Endothelial cell of umbilical vein (primary cell): Measurements from ENCODE around the gene GRAMD4. TPM values are rescaled to one million over a fixed set of nuclear protein-coding genes. Genes with fewer than 3 reads are reported as not detected.

Source experiments
- BruUV-seq: library from RNA; stranded (reverse); fragments of 400-500 nt; replicated peaks from 2 replicates; lab custom pipeline; 2021; lab: Mats Ljungman, UMichigan
- CTCF ChIA-PET: fragments of 300-600, 350-600 bp; sonication (Branson Sonifier 250); formaldehyde crosslinking; loops from one replicate; lab custom pipeline; 2021; ENCODE audit warnings: antibody characterized with exemption, inconsistent platforms; lab: Charles Lee
- POLR2A ChIA-PET: fragments of 300-600, 350-600 bp; sonication (Branson Sonifier 250); formaldehyde crosslinking; loops from one replicate; lab custom pipeline; 2021; ENCODE audit warnings: antibody characterized with exemption, inconsistent platforms; lab: Charles Lee
- DNase-seq: peaks from one replicate; pipeline ENCODE4 v3.0.0-alpha.2; 2011; ENCODE audit warnings: low read depth, low spot score
- FAIRE-seq: peaks from 2 replicates; lab custom pipeline; 2011; peaks lifted over from hg19 to GRCh38; lab: Jason Lieb, UNC
- H2AFZ ChIP-seq: 2 replicates; pipeline ENCODE4 v1.6.0; 2012; ENCODE audit warnings: low read depth, low read length, control low read depth, inconsistent platforms
- H3K27ac ChIP-seq: 2 replicates; pipeline ENCODE4 v1.5.1; 2011; ENCODE audit warnings: low read depth, mild to moderate bottlenecking, control low read depth, low read length, moderate library complexity; ENCODE audit not compliant: insufficient read depth
- H3K27me3 ChIP-seq, 2 experiments: 2 replicates each; pipeline versions ENCODE4 v1.6.0 to v1.6.1; 2011; ENCODE audit warnings: low read length in 2 of 2, mixed read lengths in 1 of 2; ENCODE audit not compliant: control insufficient read depth in 2 of 2, insufficient read depth in 2 of 2
- H3K36me3 ChIP-seq, 2 experiments: 2 replicates in 1 of 2; 3 replicates in 1 of 2; pipeline ENCODE4 v1.5.1; 2011; ENCODE audit warnings: low read length in 2 of 2, mild to moderate bottlenecking in 1 of 2, moderate library complexity in 1 of 2; ENCODE audit not compliant: control insufficient read depth in 2 of 2, insufficient read depth in 2 of 2; ENCODE audit errors: extremely low read depth in 1 of 2
- H3K4me1 ChIP-seq: 3 replicates; pipeline ENCODE4 v1.5.1; 2011; ENCODE audit warnings: mild to moderate bottlenecking, low read length; ENCODE audit not compliant: control insufficient read depth, insufficient read depth; ENCODE audit errors: extremely low read depth
- H3K4me2 ChIP-seq: 2 replicates; pipeline ENCODE4 v1.6.1; 2011; ENCODE audit warnings: low read length, control low read depth, mixed read lengths; ENCODE audit not compliant: insufficient read depth
- H3K4me3 ChIP-seq, 3 experiments: fragments of 200-600 bp in 1 of 3; sonication (generic), shearing (Covaris generic) in 1 of 3; replicated peaks in 1 of 3; 2 replicates each; pipeline ENCODE4 v1.5.1; 2011 to 2016; ENCODE audit warnings: control low read depth in 3 of 3, low read length in 3 of 3, mild to moderate bottlenecking in 2 of 3, inconsistent platforms in 1 of 3, low read depth in 1 of 3, moderate library complexity in 1 of 3; ENCODE audit not compliant: insufficient read depth in 1 of 3
- H3K79me2 ChIP-seq: 2 replicates; pipeline ENCODE4 v1.6.0; 2012; ENCODE audit warnings: low read length, inconsistent platforms; ENCODE audit not compliant: control insufficient read depth, insufficient read depth
- H3K9ac ChIP-seq: replicated peaks from 2 replicates; pipeline ENCODE3; 2011; ENCODE audit warnings: low read length, control low read depth; ENCODE audit not compliant: insufficient read depth; ENCODE audit errors: extremely low read depth
- H3K9me1 ChIP-seq: replicated peaks from 3 replicates; pipeline ENCODE4 v1.6.0; 2011; ENCODE audit warnings: mild to moderate bottlenecking, low read length; ENCODE audit not compliant: control insufficient read depth, insufficient read depth; ENCODE audit errors: extremely low read depth
- H3K9me3 ChIP-seq: replicated peaks from 2 replicates; pipeline ENCODE4 v1.5.1; 2012; ENCODE audit warnings: low read length, inconsistent platforms; ENCODE audit not compliant: control insufficient read depth, insufficient read depth
- H4K20me1 ChIP-seq: replicated peaks from 2 replicates; pipeline ENCODE3; 2011; ENCODE audit warnings: mild to moderate bottlenecking, low read length; ENCODE audit not compliant: control insufficient read depth, insufficient read depth; ENCODE audit errors: extremely low read depth
- EZH2 ChIP-seq: IDR thresholded peaks from 2 replicates; pipeline ENCODE4 v1.6.1; 2012; ENCODE audit warnings: borderline replicate concordance, low read depth, mild to moderate bottlenecking, moderate library complexity, low read length, inconsistent platforms; ENCODE audit not compliant: severe bottlenecking
- FOS ChIP-seq: IDR thresholded peaks from 2 replicates; pipeline ENCODE4 v1.6.1; 2011; ENCODE audit warnings: mild to moderate bottlenecking, low read length, moderate library complexity, borderline replicate concordance; ENCODE audit not compliant: insufficient read depth
- GATA2 ChIP-seq: IDR thresholded peaks from 2 replicates; pipeline ENCODE4 v1.7.0; 2011; ENCODE audit warnings: low read depth, mild to moderate bottlenecking, moderate library complexity, mixed read lengths, low read length; ENCODE audit not compliant: insufficient read length, insufficient read depth
- JUN ChIP-seq: IDR thresholded peaks from 2 replicates; pipeline ENCODE4 v1.6.1; 2011; ENCODE audit warnings: borderline replicate concordance, low read depth; ENCODE audit not compliant: insufficient read length, insufficient read depth
- MYC ChIP-seq: IDR thresholded peaks from one replicate; pipeline ENCODE4 v1.6.1; 2011; ENCODE audit warnings: mild to moderate bottlenecking, low read depth, low read length
- POLR2A ChIP-seq: IDR thresholded peaks from 2 replicates; pipeline ENCODE4 v1.6.1; 2012; ENCODE audit warnings: low read depth, mild to moderate bottlenecking, control low read depth, low read length
- POLR2AphosphoS5 ChIP-seq: IDR thresholded peaks from 2 replicates; pipeline ENCODE4 v1.6.1; 2012; ENCODE audit warnings: low read depth, mild to moderate bottlenecking, control low read depth, low read length, moderate library complexity; ENCODE audit not compliant: insufficient read depth
- dilution Hi-C: fragments of 300-500 bp; cut with MboI; formaldehyde crosslinking; loops from one replicate; pipeline ENCODE4 v1.15.0; 2019; ENCODE audit warnings: low sequenced_read_pairs; ENCODE audit not compliant: extremely low pct_ligation_motif_present
- intact Hi-C: fragments of 100-400 bp; cut with micrococcal nuclease; formaldehyde crosslinking; loops from one replicate; pipeline ENCODE4 v1.10.0; 2022
- polyA plus RNA-seq, 4 experiments: library from polyadenylated mRNA; depleted of rRNA in 3 of 4; stranded (reverse) in 3 of 4; unstranded in 1 of 4; fragments of >200 nt; gene quantifications; 2 replicates each; pipeline versions ENCODE4 v1.2.1 to v1.2.3, GENCODE V29; 2011 to 2012; ENCODE audit warnings: missing spikeins in 1 of 4
- total RNA-seq: library from RNA; stranded (reverse); gene quantifications from 2 replicates; pipeline ENCODE4 v1.2.3, GENCODE V29; 2021
- TF ChIP-seq, protein P1 (sequence below): IDR thresholded peaks from 2 replicates; pipeline ENCODE4 v1.6.1; 2011; ENCODE audit not compliant: insufficient read depth, insufficient read length
- TF ChIP-seq, protein P2 (sequence below), 2 donors: IDR thresholded peaks; 1 replicate in 1 of 2; 2 replicates in 1 of 2; pipeline ENCODE4 v1.5.1; 2011; ENCODE audit warnings: low read length in 2 of 2, mild to moderate bottlenecking in 2 of 2, moderate library complexity in 2 of 2, control low read depth in 1 of 2, inconsistent platforms in 1 of 2, low read depth in 1 of 2; ENCODE audit not compliant: insufficient read depth in 1 of 2; ENCODE audit errors: extremely low read depth in 1 of 2

The GRAMD4 gene
- total and polyA plus RNA-seq, 2 donors (not counting 3 experiments of a cell fraction or from before 2014, with no cell fraction given) = 5.9 to 14.8 TPM

DNA sequence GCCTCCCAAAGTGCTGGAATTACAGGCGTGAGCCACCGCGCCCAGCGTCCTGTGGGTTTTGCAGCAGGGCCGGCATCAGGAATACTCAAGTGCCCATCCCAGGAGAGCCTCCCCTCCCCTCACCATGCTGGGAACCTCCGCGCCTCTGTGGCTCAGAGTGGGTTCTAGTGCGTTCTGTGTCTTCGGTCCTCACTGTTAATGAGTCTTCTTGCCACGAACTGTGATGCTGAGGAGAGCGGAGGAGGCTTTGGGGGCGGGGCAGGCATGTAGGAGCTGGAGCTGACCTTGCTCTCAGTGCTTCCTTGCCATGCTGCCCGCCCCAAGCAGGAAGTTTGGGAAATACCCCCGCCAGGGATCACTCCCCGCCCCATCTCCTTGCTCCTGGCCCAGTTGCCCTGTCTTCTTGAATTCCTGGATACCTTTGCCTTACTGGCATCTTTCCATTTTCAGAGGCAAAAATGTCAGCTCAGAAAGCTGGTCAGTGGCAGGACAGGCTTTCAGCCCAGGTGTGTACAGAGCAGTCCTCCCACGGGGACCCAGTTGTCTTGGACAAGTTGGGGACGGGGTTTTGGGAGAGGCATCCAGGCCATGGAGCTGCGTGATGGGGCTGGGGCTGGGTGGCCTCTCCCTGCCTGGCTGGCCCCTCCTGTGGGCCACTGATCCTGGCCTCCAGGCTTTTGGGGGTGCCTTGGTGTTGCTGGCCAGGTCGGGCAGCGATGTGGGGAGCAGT lies 5.1 kb downstream of the GRAMD4 start:
- Histone ChIP-seq H3K4me3 (no peak overlapping the region), H3K4me1 (peaks cover 4% of the 10 kb centered on the region), H3K27me3 (no peaks in the 10 kb centered on the region), H3K4me2 (no peak overlapping the region), H3K9me1 (no peaks in the 10 kb centered on the region), H3K9ac (no peak overlapping the region), H4K20me1 (no peaks in the 10 kb centered on the region), H3K36me3 (no peaks in the 10 kb centered on the region), H2AFZ (no peak overlapping the region), H3K79me2 (no peaks in the 10 kb centered on the region), H3K27ac (no peak overlapping the region), H3K9me3 (no peaks in the 10 kb centered on the region)
- DNase-seq = no peak
- TF ChIP-seq MYC = no peak
- TF ChIP-seq FOS = no peak
- TF ChIP-seq GATA2 = no peak
- TF ChIP-seq, protein P1, sequence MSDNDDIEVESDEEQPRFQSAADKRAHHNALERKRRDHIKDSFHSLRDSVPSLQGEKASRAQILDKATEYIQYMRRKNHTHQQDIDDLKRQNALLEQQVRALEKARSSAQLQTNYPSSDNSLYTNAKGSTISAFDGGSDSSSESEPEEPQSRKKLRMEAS = no peak
- no peak for TF ChIP-seq POLR2AphosphoS5
- no peak for TF ChIP-seq POLR2A
- TF ChIP-seq, protein P2, sequence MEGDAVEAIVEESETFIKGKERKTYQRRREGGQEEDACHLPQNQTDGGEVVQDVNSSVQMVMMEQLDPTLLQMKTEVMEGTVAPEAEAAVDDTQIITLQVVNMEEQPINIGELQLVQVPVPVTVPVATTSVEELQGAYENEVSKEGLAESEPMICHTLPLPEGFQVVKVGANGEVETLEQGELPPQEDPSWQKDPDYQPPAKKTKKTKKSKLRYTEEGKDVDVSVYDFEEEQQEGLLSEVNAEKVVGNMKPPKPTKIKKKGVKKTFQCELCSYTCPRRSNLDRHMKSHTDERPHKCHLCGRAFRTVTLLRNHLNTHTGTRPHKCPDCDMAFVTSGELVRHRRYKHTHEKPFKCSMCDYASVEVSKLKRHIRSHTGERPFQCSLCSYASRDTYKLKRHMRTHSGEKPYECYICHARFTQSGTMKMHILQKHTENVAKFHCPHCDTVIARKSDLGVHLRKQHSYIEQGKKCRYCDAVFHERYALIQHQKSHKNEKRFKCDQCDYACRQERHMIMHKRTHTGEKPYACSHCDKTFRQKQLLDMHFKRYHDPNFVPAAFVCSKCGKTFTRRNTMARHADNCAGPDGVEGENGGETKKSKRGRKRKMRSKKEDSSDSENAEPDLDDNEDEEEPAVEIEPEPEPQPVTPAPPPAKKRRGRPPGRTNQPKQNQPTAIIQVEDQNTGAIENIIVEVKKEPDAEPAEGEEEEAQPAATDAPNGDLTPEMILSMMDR (IDR thresholded peaks at IDR 0.05; ENCODE audit: extremely low read depth in 1 of 2, insufficient read depth in 1 of 2, low read depth in 1 of 2, low read length in 2 of 2) = no peak
- TF ChIP-seq EZH2 = no peak
- TF ChIP-seq JUN = no peak
- POLR2A ChIA-PET = interaction anchor here (0.6 kb wide), 1 partner anchor 117 kb away, joined by 3 read pairs; no protein-coding TSS in a partner anchor
- intact Hi-C loops = loop anchor here (1.0 kb wide), 1 partner anchor 24 kb away; no protein-coding TSS in a partner anchor
- no TSS peak for BruUV-seq
- dilution Hi-C loops = no loop called here
- CTCF ChIA-PET = no interaction called here
- FAIRE-seq = no peak
